Lower lobe of right lung (tissue), 2 donors: ENCODE measurements around the gene SFTPA1. TPM values are rescaled to one million over a fixed set of nuclear protein-coding genes. Genes with fewer than 3 reads are reported as not detected.
"Not testable (repeated sequence)": the region's sequence is repeated elsewhere in the genome, so short reads cannot be mapped to it uniquely, and the experiment has no call there.

Source experiments
- ATAC-seq, 2 donors: fragments of 200-7000 bp; cut with Tn5 transposase; one replicate each; pipeline ENCODE4 v1.9.1; 2020 to 2022; ENCODE audit warnings: mild to moderate bottlenecking in 2 of 2, moderate library complexity in 2 of 2
- DNase-seq: peaks from one replicate; pipeline ENCODE4 v3.0.0-alpha.2; 2020
- H3K27ac ChIP-seq: fragments of 200-600 bp; one replicate; pipeline ENCODE4 v1.8.0; 2022
- H3K27me3 ChIP-seq: fragments of 200-600 bp; one replicate; pipeline ENCODE4 v1.8.0; 2022; ENCODE audit warnings: low read depth
- H3K36me3 ChIP-seq: fragments of 200-600 bp; one replicate; pipeline ENCODE4 v1.8.0; 2022; ENCODE audit warnings: mild to moderate bottlenecking
- H3K4me1 ChIP-seq: fragments of 200-600 bp; one replicate; pipeline ENCODE4 v1.8.0; 2022
- H3K4me3 ChIP-seq: fragments of 200-600 bp; one replicate; pipeline ENCODE4 v1.8.0; 2022; ENCODE audit warnings: mild to moderate bottlenecking
- H3K9me3 ChIP-seq: fragments of 200-600 bp; one replicate; pipeline ENCODE4 v1.8.0; 2022
- intact Hi-C: fragments of 100-400 bp; cut with DNase I; formaldehyde crosslinking; loops from one replicate; pipeline ENCODE4 v1.11.0; 2022
- total RNA-seq: library from RNA; stranded (reverse); fragmentation: NEBNext Ultra II Directional; extraction: Animal tissue kit (Norgen Biotek cat#: 25700); gene quantifications from one replicate; pipeline ENCODE4 v1.2.1, GENCODE V29; 2021
- TF ChIP-seq, protein P1 (sequence below): fragments of 200-600 bp; IDR thresholded peaks from one replicate; pipeline ENCODE4 v1.8.0; 2022; ENCODE audit warnings: antibody characterized with exemption, mild to moderate bottlenecking
- donor health status: DM: no; HTN: yes; CAD: no; lungs with severe emphysema.

SFTPA1 gene
- total RNA-seq, 1 donor from 2014 or later = 10,352 TPM

DNA sequence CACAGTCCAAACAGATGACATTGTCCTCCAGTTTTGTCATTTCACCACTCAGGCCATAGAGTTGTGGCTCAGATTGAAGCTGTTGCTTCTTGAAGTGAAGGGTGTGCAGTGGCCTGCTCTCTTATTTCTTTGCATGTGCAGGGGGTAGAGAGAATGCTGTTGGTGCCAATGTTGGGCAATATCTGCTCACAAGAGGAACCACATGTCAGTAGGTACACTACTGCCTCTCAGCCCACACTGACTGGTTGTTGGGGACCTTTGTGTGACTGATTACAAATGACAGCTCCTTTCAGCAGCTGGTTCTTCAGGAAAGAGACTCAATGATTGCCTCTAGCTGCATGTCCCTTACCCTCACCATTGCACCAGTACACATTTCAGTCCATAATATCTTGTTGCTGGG lies 21.9 kb upstream of the SFTPA1 start:
- H3K36me3 ChIP-seq = no peaks in the 10 kb centered on the region
- H3K27me3 ChIP-seq = no peaks in the 10 kb centered on the region
- TF ChIP-seq, protein P1, sequence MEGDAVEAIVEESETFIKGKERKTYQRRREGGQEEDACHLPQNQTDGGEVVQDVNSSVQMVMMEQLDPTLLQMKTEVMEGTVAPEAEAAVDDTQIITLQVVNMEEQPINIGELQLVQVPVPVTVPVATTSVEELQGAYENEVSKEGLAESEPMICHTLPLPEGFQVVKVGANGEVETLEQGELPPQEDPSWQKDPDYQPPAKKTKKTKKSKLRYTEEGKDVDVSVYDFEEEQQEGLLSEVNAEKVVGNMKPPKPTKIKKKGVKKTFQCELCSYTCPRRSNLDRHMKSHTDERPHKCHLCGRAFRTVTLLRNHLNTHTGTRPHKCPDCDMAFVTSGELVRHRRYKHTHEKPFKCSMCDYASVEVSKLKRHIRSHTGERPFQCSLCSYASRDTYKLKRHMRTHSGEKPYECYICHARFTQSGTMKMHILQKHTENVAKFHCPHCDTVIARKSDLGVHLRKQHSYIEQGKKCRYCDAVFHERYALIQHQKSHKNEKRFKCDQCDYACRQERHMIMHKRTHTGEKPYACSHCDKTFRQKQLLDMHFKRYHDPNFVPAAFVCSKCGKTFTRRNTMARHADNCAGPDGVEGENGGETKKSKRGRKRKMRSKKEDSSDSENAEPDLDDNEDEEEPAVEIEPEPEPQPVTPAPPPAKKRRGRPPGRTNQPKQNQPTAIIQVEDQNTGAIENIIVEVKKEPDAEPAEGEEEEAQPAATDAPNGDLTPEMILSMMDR = no peak
- H3K27ac ChIP-seq = no peak overlapping the region
- H3K4me3 ChIP-seq = no peak overlapping the region
- intact Hi-C loops = no loop called here
- no peaks in the 10 kb centered on the region for H3K9me3 ChIP-seq
- no peak for DNase-seq
- no peaks in the 10 kb centered on the region for H3K4me1 ChIP-seq
- peak; percentile 50 to 70 for ATAC-seq

- Histone ChIP-seq H3K4me1 (no peaks in the 10 kb centered on the region), H3K4me3 (no peak overlapping the region), H3K36me3 (no peaks in the 10 kb centered on the region), H3K27ac (no peak overlapping the region), H3K9me3 (no peaks in the 10 kb centered on the region), H3K27me3 (no peaks in the 10 kb centered on the region)
- DNase-seq (no peak), ATAC-seq (no peak)
- TF ChIP-seq, protein P1 = no peak
- intact Hi-C loops = no loop called here
These were observed 17.4 kb upstream of the SFTPA1 start for GRCh38 chr10:79593377-79593776.

- H3K36me3 ChIP-seq, H3K4me1 ChIP-seq, H3K9me3 ChIP-seq, DNase-seq, H3K4me3 ChIP-seq, H3K27ac ChIP-seq, intact Hi-C loops, H3K27me3 ChIP-seq, ATAC-seq: not testable (repeated sequence)
These were observed 16.2 kb upstream of the SFTPA1 start for GRCh38 chr10:79594565-79594964.

- ATAC-seq (peak in 1 of 2 donors; percentile 48), DNase-seq (no peak)
- Histone ChIP-seq H3K27ac (no peak overlapping the region), H3K27me3 (no peaks in the 10 kb centered on the region), H3K9me3 (no peaks in the 10 kb centered on the region), H3K36me3 (no peaks in the 10 kb centered on the region), H3K4me3 (no peak overlapping the region), H3K4me1 (no peaks in the 10 kb centered on the region)
- intact Hi-C loops = no loop called here
- TF ChIP-seq, protein P1 = no peak
These were observed 15.2 kb upstream of the SFTPA1 start for GRCh38 chr10:79595510-79595909.

- intact Hi-C loops, H3K27me3 ChIP-seq, ATAC-seq, H3K27ac ChIP-seq, DNase-seq, H3K9me3 ChIP-seq, H3K4me3 ChIP-seq, H3K36me3 ChIP-seq, H3K4me1 ChIP-seq: not testable (repeated sequence)
These were observed 11.1 kb upstream of the SFTPA1 start for GRCh38 chr10:79599644-79600043.

- ATAC-seq (no peak), DNase-seq (no peak)
- H3K4me1 ChIP-seq = peaks cover 8% of the 10 kb centered on the region
- H3K27ac ChIP-seq = no peak overlapping the region
- H3K4me3 ChIP-seq = no peak overlapping the region
- intact Hi-C loops = no loop called here
- no peaks in the 10 kb centered on the region for H3K27me3 ChIP-seq
- H3K9me3 ChIP-seq = peaks cover 5% of the 10 kb centered on the region
- TF ChIP-seq, protein P1 = no peak
- no peaks in the 10 kb centered on the region for H3K36me3 ChIP-seq
These were observed 8.8 kb upstream of the SFTPA1 start for GRCh38 chr10:79601939-79602338.

GRCh38 chr10:79602953-79603352 lies 7.8 kb upstream of the SFTPA1 start:
- H3K4me1 ChIP-seq = peaks cover 8% of the 10 kb centered on the region
- H3K9me3 ChIP-seq = peaks cover 5% of the 10 kb centered on the region
- TF ChIP-seq, protein P1 = no peak
- DNase-seq (no peak), ATAC-seq (no peak)
- H3K27me3 ChIP-seq = no peaks in the 10 kb centered on the region
- no peaks in the 10 kb centered on the region for H3K36me3 ChIP-seq
- H3K4me3 ChIP-seq = no peak overlapping the region
- intact Hi-C loops = no loop called here
- H3K27ac ChIP-seq = no peak overlapping the region
